GM18519 (cell line): ENCODE data around the gene COMMD10.
A peak's percentile ranks its signal among the peaks of the same experiment; 100 is the strongest.

ENCODE experiments used
- ATAC-seq: cut with Tn5 transposase; IDR thresholded peaks from one replicate; pipeline ENCODE4 v1.9.1; 2021; ENCODE audit warnings: mild to moderate bottlenecking, moderate library complexity; ENCODE audit not compliant: unreplicated experiment, low FRiP score

The COMMD10 gene

GRCh38 chr5:116178925-116179324 lies 94.1 kb downstream of the COMMD10 start:
- no peak for ATAC-seq

- ATAC-seq: no peak
These were observed 124.3 kb downstream of the COMMD10 start for GRCh38 chr5:116209166-116209565.

- ATAC-seq: no peak
These were observed 127.4 kb downstream of the COMMD10 start for GRCh38 chr5:116212225-116212624.

GRCh38 chr5:116216246-116216645 lies 131.4 kb downstream of the COMMD10 start:
- no peak for ATAC-seq

- no peak for ATAC-seq
These were observed 140.6 kb downstream of the COMMD10 start for GRCh38 chr5:116225281-116225922.

GRCh38 chr5:116229131-116229689 lies 144.4 kb downstream of the COMMD10 start:
- no peak for ATAC-seq

- ATAC-seq: no peak
These were observed 146.5 kb downstream of the COMMD10 start for GRCh38 chr5:116231288-116231687.

- no peak for ATAC-seq
These were observed 149.9 kb downstream of the COMMD10 start for GRCh38 chr5:116234681-116235080.

GRCh38 chr5:116237917-116238500 lies 153.2 kb downstream of the COMMD10 start:
- ATAC-seq: no peak

GRCh38 chr5:116242343-116242742 lies 157.5 kb downstream of the COMMD10 start:
- no peak for ATAC-seq

GRCh38 chr5:116248432-116248831 lies 163.6 kb downstream of the COMMD10 start:
- no peak for ATAC-seq

GRCh38 chr5:116249648-116250047 lies 164.8 kb downstream of the COMMD10 start:
- ATAC-seq: no peak

GRCh38 chr5:116256717-116257116 lies 171.9 kb downstream of the COMMD10 start:
- no peak for ATAC-seq

- no peak for ATAC-seq
These were observed 180.6 kb downstream of the COMMD10 start for GRCh38 chr5:116265471-116265870.

- no peak for ATAC-seq
These were observed 186.7 kb downstream of the COMMD10 start for GRCh38 chr5:116271446-116272025.

GRCh38 chr5:116272281-116272941 lies 187.6 kb downstream of the COMMD10 start:
- no peak for ATAC-seq

GRCh38 chr5:116273448-116274242 lies 188.8 kb downstream of the COMMD10 start:
- ATAC-seq: peak; percentile 84

- ATAC-seq: no peak
These were observed 189.4 kb downstream of the COMMD10 start for GRCh38 chr5:116274251-116274650.

GRCh38 chr5:116275282-116275681 lies 190.5 kb downstream of the COMMD10 start:
- ATAC-seq: no peak

GRCh38 chr5:116276952-116277351 lies 192.1 kb downstream of the COMMD10 start:
- ATAC-seq: no peak
